GM19351 (cell line): ENCODE results near the gene PROX1.
A peak's percentile ranks its signal among the peaks of the same experiment; 100 is the strongest.

ENCODE experiments used
- ATAC-seq: cut with Tn5 transposase; IDR thresholded peaks from one replicate; pipeline ENCODE4 v1.9.1; 2021; ENCODE audit warnings: mild to moderate bottlenecking, moderate library complexity; ENCODE audit not compliant: unreplicated experiment

PROX1 gene, protein sequence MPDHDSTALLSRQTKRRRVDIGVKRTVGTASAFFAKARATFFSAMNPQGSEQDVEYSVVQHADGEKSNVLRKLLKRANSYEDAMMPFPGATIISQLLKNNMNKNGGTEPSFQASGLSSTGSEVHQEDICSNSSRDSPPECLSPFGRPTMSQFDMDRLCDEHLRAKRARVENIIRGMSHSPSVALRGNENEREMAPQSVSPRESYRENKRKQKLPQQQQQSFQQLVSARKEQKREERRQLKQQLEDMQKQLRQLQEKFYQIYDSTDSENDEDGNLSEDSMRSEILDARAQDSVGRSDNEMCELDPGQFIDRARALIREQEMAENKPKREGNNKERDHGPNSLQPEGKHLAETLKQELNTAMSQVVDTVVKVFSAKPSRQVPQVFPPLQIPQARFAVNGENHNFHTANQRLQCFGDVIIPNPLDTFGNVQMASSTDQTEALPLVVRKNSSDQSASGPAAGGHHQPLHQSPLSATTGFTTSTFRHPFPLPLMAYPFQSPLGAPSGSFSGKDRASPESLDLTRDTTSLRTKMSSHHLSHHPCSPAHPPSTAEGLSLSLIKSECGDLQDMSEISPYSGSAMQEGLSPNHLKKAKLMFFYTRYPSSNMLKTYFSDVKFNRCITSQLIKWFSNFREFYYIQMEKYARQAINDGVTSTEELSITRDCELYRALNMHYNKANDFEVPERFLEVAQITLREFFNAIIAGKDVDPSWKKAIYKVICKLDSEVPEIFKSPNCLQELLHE

DNA sequence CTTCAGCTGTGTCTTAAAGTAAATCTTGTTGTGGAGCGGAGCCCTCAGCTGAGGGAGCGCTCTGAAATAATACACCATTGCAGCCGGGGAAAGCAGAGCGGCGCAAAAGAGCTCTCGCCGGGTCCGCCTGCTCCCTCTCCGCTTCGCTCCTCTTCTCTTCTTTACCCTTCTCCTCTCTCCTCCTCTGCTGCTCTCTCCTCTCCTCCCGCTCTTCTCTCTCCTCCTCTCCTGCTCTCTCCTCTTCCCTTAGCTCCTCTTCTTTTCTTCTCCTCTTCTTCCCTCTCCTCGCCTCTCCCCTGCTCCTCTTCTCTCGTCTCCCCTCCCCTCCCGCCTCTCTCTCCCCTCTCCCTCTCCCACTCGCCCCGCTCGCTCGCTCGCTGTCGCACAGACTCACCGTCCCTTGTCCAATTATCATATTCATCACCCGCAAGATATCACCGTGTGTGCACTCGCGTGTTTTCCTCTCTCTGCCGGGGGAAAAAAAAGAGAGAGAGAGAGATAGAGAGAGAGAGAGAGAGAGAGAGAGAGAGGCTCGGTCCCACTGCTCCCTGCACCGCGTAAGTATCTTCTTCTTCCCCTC, at the start of gene PROX1:
Gene PROX1, plus strand, starts transcription at position 47 of the 580 bp plus-strand sequence. CDS start 8,563 bp downstream, outside the sequence.
- peak; percentile 68 for ATAC-seq

DNA sequence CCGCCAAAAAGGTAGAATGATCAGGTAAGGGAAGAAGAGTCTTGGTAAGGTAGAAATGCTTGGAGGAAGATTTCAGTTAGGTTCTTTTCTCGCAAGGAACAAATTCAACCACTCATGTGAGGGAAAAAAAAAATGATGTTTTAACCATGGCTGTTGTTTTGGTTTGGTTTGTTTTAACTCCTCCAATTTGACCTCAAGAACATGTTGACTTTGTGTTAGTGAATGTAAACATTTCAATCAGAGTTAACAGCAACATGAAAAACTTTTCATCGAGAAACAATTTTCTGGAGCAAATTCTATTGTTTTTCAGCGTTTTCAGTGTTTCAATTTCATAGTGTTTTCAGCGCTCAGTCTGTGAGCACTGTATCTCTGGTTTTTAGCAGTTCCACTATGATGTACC, 49.0 kb upstream of the PROX1 start:
- ATAC-seq: no peak

DNA sequence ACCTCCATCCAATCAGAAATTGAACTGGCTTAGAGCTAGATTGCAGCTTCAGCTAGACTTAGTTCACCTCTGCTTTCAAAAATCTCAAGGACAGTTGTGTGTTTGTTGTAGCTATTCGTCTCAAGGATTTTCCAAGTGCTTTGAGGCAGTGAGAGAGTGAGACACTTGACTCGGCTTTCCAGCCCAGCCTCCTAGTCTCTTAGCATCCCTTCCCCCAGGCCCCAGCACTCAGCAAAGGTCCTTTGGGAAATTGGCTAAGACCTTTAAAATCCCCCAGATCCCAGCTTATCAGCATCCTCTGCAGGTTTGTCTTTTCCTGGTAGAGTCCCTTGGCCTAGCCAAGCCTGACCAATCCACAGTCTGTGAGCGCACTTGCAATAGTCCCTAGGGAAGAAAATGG, 47.9 kb upstream of the PROX1 start:
- no peak for ATAC-seq

DNA sequence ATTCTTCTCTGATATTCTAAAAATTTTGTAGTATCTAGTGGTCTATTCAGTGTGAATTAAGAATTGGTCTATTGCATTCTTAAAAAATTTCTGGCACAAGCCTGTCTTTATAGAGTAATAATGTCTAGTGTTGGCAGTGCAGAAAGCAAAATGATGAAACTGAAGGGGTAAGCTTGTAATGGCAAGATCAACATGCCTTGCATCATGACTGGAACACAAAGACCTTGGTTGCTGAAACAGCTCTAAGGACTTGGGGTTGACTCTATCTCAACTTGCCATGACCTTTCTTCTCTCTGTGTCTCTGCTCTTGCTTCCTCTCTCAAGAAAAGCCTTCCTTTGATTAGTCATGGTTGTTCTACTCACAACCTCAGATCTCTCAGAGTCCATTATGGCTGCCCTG, 46.8 kb upstream of the PROX1 start:
- no peak for ATAC-seq

DNA sequence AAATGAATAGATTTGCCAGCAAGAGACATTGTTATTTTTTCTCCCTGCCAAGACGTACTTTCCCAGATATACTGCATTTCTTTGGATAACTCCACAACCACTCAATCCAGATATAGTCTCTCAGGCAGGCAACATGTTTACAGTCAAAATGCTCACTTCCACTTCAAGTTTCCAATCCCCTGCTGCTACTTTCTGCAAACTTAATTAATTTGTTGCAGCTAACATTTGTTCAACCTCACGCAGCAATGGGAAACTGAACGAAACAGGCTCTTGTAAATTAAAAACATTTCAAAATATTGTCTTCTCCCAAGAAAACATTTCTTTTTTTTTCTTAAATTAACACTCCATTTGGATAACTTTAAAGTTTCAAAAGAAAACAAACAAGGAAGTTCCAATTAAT, 45.7 kb upstream of the PROX1 start:
- ATAC-seq: no peak

DNA sequence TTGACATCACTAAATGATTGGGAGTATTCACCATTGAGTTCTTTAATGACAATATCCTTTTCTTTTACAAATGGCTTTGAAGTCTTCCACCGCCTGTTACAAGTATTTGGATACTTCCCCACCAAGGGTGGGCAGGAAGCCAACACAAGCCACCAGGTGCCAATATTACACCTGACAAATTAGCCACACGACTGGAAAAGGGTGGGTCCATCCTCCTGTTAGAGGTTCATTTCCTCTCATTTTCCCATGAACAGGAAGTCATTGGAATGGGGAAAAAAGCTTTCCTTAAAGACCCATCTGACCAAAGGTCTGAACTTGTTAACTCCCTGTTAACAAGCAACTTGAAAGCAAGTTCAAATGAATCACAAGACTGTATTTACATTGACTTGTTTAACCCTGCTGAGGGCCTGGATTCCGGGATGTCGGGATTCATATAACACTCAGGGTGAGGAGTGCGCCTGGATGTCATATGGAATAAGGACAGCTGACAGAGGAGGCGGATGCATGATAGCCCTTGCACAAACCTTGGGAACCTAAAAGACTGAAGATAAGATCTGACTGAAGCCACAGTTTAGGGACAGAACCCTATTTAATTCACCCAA, 40.5 kb upstream of the PROX1 start:
- no peak for ATAC-seq

DNA sequence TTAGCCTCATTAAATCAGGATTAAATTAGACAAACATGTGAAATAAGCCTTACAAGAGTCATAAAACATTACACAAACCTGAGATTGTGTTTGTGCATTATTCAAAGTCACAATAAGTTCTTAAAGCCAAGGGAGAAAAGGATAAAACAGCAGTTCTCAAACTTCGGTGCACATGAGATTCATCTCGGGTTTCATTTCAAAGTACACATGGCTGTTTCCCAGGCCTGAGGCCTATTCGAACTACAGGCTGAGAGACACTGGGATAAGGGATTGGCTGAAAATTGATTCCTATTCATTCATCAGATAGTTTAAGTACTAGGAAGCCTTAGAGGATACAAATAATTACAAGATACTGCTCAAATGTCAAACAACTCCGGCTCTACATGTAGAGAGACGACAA, 35.9 kb upstream of the PROX1 start:
- ATAC-seq: no peak

DNA sequence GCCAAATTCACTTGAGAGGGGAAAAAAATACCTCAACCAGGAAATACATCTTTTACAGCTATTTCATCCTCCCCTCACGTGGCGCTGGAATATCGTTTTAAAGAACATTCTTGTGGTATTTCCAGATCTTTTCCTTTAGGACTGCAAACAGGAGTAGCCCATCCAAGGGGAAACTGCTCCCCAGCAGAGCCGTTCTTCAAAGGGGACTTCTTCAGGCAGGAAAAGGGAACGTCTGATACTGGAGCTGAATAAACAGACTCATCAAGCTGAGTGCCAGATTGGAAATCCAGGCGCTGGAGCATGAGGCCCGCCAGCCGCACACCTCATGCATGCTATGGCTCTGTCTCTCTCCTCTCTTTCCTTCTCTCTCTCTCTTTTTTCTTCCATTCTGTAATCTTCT, 34.0 kb upstream of the PROX1 start:
- no peak for ATAC-seq

DNA sequence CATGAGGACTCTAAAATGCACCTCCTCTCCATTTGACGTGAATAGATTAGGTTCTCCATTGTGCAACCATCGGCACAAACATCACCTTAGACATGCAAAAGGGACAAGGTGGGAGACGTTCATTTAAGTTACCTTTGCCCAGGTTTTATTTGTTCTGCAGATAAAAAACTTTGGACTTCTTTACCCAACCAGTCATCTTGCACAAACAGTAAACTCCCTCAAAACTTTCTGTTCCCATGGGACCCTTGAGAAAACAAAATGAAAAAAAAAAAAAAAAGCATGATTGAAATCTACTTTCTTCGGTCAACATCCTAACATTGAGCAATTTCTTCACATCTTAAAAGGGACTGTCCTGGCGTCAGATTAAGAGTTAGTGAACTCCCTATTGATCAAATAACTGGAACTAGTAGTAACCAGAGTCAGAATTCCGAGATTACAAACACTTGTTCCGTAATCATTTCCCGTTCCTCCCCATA, 31.4 kb upstream of the PROX1 start:
- no peak for ATAC-seq

DNA sequence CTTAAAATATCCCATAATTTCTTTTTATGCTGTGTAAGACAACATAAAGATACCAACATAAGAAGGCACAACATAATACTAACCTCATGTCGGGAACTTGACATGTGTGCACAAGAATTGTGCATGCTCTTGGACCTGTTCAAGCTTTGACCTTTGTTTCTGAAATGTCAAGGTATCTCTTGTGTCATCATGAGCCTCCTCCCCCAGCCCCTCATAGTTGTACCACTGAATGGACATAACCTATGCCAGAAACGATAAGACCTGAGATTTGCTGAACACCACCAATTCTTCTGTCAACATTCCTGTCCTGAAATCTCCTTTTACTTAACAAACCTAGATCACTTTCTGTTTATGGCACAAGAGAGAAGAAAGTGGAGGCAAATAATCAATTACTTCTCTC, 29.4 kb upstream of the PROX1 start:
- no peak for ATAC-seq

DNA sequence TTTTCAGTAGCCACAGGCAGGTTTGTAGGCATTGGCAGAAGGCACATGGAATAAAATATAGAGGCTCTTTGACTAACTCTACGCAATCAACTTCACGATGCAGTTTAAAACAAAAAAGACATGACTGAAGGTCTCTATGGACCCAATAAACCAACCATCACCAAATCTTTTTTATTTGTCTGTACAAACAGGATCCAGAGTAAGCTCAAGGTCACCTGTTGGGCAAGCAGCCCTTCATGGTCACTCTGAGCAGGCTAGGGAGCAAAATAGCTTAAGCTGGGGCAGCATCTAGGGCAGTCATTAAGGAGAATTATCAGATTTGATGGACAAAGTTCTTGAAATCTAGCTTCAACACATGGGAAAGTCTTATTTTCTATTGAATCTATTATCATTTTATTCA, 26.8 kb upstream of the PROX1 start:
- ATAC-seq: no peak

DNA sequence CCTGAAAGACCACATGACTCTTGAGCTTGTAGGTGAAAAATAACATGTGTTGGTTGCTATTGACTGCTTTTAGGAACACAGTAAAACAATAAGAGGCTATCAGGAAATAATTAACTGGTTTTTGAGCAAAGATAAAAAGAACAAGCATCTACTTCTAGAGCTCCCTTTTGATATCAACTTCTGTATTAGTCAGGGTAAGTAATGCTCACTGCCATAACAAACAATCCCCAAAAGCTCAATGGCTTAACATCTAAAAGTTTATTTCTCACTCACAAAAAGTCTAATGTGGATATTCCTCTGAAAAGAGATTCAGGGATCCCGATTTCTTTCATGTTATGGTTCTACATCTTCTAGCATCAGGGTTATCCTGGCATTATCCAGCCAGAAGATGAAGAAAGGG, 25.3 kb upstream of the PROX1 start:
- no peak for ATAC-seq

DNA sequence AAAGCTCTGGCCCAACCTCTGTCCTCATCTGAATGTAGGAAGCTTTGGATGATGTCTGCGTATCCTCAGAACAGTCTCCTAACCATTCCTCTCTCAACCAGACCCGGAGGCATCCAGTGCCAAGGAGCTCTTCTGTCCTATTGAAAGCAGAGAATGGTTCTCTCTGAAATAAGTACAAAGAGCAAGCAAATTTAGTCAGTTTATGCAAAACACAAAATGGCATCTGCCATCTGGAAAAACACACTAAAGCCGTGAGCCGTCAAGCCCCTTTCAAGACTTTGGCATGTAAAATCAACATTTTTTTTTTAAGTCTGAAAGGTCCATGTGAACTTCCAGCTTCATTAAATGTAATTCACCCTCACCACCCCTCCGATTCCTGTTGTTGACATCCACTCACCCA, 21.7 kb upstream of the PROX1 start:
- no peak for ATAC-seq

DNA sequence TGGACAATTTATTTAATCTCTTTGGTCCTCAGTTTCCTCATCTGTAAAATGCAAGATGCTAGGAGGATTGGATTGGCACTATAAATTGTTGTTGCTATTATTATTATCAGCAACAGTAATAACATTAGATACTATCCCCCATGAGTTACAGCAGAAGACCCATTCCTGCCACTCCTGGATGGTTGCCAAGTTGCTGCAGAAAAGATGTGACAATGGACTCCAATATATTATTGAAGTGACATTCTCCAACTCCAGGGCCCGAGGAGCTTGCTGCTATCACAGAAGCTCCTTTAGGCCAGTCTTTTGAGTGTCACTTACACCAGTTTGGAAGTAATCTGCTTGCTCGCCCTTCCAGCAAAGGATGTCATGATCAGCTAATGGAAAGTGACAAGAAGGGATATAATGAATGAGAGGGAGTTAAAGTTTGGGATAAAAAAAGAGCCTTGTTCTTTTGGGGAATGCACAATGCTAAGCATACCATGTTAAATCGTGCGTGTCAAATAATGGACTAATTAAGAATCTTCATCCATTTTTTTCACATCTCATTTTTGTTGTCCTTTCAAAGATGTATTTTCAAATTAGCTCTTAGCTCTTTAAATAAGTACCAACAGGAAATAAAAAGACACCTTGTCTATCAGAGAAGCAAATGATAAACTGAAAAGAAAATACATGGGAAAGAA, 19.5 kb upstream of the PROX1 start:
- no peak for ATAC-seq

DNA sequence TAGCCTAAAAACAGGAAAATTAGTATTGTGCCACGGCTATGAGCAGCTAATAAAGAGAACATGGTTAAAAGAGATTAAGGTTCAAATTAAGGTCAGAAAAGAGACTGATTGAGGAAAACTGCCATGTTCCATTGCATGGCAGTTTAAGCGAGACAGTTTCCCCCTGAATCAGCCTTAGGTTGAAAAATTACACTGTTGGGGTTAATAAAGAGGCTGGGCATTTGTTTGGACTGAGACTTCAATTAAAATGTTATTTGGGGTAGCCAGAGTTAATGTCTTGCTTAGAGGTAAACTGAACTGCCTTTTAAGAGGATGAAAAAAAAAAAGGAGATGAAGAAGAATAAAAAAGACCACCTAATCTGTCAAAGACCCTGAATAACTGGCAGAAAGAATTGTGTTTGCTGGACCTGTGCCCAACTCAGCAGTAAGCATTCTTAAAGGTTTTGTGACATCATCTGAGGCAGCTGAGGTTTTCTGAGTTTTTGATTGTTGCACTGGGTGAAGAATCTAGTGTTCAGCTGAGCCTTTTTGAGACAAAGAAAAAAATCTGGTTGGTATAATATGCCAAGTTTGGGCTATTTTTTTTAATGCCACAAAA, 17.7 kb upstream of the PROX1 start:
- no peak for ATAC-seq

DNA sequence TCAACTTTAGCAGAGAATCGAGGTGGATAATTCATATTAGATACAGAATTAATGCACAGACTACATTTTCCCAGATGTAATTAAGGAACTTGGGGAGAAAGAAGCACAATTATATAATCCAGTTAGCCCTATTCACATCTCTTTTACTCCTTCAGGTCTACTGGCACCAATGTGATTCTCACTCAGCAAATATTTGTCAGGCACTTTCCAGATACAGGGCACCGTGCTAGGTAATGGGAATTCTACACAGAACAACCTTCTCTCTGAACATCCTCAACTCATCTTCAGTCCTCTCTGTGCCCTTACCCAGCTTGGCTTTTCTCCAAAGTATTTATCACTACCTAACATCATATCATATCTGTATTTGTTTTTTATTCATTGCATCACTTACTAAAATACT, 15.6 kb upstream of the PROX1 start:
- no peak for ATAC-seq

DNA sequence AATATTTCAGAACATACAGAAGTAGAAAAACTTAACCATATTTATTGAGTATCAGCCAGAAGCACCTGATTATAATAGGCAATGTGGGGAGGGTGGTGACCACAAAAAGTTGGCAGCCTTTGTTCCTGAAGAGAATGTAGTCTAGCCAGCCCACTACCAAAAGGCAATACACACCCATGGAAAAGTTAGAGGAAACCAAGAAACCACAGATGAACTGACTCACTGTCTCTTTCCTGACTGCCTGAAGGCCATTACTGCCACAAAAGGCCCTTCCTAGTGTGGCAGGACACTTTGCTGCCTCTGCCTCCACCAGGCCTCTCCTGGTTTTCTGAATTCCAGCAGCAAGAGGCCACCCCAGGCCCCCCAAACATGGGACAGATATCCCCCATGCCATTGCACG, 14.6 kb upstream of the PROX1 start:
- ATAC-seq: no peak

DNA sequence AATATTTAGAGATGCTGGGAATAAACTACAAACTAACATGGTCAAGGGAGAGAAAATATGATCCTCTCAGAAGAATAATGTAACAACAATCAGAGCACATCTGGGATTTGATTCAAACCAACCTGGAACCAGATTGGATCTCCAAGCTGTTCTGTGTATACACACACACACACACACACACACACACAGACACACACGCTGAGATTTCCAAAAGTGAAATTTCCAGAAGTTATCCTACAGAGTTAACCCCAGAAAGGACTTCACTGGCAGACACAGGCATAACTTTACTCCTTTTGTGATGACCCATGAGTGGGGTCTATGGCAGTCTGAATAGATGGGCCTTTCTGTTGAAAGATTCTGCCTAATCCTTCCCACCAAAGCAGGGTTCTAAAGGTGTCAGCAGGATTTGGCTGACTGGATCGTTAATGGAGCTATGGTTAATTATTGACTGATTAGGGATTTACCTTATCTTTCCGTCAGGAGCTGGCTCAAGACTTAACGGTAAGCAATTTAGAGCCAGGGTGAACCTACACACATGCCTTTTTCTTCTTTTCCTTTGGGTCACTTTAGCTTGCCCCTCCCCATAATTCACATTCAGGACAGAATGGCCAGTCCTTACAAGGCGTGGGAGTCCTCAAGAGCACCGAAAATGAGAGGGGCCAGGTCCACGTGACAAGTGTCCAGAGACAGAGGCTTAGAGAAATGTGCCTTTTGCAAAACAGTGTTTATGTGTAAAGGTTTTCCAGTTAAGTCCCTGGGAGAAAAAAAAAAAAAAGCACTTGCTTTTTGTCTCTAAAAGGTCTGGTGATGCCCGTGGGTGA, 10.9 kb upstream of the PROX1 start:
- ATAC-seq: no peak

DNA sequence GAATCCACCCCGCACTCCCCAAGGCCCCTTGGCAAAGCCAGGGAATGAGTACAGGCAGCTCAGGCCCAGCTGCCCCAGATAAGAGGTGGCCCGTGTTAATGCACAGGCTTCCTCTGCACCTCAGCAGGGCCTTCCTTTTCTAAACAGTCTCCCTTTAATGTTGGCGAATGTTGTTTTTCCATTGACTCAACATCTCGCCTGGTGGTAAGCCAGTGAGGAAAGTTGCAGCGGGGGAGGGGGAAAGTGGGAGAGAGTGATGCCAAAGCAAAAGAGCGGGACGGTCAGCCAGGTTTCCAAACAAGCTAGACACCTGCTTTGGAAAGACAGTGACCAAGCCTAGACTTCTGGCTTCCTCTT, 10.3 kb upstream of the PROX1 start:
- ATAC-seq: no peak

DNA sequence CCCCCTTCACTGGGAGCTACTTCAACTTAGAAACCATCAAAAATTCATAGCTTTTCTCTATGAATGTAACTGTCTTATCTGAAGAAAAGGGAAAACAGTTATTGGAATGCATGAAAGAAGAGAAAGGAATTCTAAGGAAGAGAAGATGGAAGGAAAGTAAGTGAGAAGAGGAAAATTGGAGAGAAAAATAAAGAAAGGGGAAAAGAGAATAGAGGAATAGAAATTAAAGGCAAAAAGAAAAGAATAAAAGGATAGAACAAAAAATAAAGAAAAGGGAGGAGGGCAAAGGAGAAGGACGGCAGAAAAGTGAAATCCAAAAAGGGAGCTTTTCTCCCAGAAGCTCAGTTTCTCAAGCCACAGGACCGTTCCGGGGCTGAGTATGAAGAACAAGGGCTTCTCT, 9.9 kb upstream of the PROX1 start:
- no peak for ATAC-seq
